Astrocyte of the spinal cord (primary cell): ENCODE data around the gene ISY1.
A peak's percentile ranks its signal among the peaks of the same experiment; 100 is the strongest.
"Not testable (repeated sequence)": the region's sequence is repeated elsewhere in the genome, so short reads cannot be mapped to it uniquely, and the experiment has no call there.

Experiments
- DNase-seq: peaks from one replicate; pipeline ENCODE4 v3.0.0; 2011; ENCODE audit warnings: low read depth, low spot score
- H3K4me3 ChIP-seq: 2 replicates; pipeline ENCODE4 v1.5.1; 2011; ENCODE audit warnings: low read depth, mild to moderate bottlenecking, low read length, moderate library complexity
- in situ Hi-C: cut with HindIII; loops from 2 replicates; pipeline ENCODE4 v1.10.0; 2017; ENCODE audit warnings: low sequenced_read_pairs
- TF ChIP-seq, protein P1 (sequence below): IDR thresholded peaks from 2 replicates; pipeline ENCODE4 v1.5.1; 2012; ENCODE audit warnings: low read depth, mild to moderate bottlenecking, low read length, inconsistent platforms

ISY1 gene

DNA sequence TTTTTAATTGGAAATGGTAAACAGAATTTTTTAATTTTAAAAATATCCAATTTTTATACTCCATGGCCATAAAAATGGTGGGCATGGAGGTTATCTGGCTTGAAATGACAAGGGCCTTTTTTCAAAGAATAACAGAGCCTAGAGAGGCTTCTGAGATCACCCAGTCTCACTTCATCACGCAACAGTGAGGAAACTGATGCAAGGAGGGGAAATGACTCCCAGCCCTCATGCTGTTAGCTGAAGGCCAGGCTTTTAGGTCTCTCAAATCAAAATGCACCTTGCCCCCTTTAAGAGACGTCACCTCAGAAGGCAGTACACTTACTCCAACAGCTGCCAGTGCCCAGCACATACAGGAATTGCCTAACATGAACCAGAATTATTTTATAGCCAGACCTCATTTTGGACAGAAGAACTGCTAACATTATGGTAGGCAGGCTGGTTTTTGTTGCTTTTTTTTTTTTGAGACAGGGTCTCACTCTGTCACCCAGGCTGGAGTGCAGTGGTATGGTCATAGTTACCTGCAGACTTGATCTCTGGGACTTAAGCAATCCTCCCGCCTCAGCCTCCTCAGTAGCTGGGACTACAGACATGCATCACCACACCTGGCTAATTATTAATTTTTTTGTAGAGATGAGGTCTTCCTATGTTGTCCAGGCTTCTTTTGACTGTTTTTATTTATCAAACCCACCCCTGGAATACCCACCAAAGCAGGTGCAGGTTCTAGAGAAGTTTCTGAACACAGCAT lies 48.4 kb downstream of the ISY1 start:
- DNase-seq = peak; percentile 68
- in situ Hi-C loops = no loop called here
- H3K4me3 ChIP-seq = no peak overlapping the region

DNA sequence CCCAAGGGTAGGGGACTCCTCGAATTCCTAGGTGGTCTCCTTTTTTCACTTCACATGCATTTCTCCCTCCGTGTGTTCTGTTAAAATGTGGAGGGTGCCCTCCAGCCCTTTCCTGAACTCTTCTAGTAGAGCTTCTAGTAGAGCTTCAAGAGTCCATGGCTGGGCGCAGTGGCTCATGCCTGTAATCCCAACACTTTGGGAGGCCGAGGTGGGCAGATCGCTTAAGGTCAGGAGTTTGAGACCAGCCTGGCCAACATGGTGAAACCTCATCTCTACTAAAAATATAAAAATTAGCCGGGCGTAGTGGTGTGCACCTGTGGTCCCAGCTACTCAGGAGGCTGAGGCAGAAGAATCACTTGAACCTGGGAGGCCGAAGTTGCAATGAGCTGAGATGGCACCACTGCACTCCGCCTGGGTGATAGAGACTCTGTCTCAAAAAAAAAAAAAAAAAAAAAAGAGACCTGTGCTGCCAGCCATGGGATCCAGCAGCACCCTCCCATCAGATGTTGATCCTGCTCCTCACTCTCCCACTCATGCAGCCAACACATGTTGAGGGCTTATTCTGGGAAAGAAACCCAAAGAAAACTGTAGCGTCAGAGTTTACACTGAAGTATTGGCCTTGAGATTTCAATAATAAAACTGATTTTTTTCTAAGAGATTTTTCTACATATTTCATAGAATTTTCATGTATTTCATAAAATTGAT lies 49.6 kb downstream of the ISY1 start:
- in situ Hi-C loops, DNase-seq, H3K4me3 ChIP-seq: not testable (repeated sequence)

More for the DNA sequence above, 48.4 kb downstream of the ISY1 start:
- TF ChIP-seq, protein P1, sequence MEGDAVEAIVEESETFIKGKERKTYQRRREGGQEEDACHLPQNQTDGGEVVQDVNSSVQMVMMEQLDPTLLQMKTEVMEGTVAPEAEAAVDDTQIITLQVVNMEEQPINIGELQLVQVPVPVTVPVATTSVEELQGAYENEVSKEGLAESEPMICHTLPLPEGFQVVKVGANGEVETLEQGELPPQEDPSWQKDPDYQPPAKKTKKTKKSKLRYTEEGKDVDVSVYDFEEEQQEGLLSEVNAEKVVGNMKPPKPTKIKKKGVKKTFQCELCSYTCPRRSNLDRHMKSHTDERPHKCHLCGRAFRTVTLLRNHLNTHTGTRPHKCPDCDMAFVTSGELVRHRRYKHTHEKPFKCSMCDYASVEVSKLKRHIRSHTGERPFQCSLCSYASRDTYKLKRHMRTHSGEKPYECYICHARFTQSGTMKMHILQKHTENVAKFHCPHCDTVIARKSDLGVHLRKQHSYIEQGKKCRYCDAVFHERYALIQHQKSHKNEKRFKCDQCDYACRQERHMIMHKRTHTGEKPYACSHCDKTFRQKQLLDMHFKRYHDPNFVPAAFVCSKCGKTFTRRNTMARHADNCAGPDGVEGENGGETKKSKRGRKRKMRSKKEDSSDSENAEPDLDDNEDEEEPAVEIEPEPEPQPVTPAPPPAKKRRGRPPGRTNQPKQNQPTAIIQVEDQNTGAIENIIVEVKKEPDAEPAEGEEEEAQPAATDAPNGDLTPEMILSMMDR = no peak

DNA sequence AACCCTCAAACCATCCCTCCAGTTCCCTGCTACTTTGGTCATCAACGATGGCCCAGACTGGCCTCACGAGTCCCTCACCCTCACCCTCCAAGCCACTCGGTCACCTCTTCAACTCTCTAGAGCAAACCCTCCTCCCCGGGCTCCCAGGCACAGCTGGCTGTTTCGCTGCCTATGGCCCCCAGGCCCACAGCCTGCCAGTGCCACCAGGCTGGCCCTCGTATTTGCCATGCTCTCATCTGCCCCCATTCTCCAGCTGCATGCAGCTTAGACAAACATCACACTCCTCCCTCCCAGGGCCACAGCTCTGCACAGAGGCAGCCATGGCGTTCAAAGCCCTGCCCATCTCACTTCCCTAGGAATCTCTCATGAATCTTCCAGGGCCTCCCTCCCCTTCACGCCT lies 53.1 kb downstream of the ISY1 start:
- TF ChIP-seq, protein P1 = no peak
- no peak overlapping the region for H3K4me3 ChIP-seq
- no peak for DNase-seq
- in situ Hi-C loops = no loop called here

DNA sequence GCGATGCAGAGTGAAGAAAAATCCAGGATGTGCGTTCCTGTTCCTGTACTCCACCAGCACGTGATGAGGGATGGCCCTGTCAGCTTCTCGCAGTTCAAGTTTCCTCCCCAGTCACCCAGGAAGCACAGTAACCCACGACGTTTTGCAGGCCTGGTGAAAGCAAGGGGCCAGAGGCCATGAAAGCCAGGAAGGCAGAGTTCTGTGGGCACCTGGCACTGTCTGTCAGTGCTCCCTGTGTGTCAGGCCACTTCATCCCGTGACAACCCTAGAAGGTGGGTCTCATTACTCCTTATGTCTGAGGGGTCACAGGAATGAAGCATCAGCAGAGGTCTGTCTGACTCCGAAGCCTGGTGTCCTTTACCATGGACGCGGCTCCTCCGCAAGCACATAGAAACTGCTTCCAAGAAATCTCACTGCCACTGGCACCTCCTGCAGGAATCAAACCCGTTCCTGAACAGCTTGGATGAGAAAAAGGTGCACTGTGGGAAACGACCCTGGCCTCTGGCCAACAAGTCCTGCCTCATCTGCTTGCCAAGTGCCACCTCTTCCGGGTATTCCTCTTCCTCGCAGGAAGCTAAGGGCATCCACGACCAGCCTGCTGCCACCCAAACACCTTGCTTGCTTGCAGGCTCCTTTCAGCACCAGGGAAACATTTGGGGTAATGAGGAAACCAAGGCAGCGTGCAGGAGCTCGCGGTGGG lies 53.8 kb downstream of the ISY1 start:
- in situ Hi-C loops = no loop called here
- H3K4me3 ChIP-seq = no peak overlapping the region
- TF ChIP-seq, protein P1 = no peak
- no peak for DNase-seq

DNA sequence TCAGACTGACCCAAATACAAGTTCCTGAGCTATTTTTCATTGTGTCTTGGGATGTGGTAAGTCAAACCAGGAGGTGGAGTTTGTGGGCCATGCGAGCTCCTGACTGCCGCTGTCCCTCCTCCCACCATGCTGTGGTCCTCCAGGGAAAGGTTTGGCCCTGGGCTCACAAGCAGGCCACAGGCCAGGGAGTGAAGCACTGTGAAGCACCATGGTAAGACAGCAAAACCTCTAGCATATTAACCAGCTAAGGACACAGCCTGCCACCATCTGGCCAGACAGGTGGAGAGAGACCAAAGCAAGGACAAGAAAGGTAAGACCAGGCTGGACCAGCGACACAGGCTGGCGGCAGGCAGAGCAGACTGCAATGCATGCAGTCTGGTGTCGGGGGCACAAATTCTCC lies 54.5 kb downstream of the ISY1 start:
- in situ Hi-C loops = no loop called here
- TF ChIP-seq, protein P1 = no peak
- no peak overlapping the region for H3K4me3 ChIP-seq

DNA sequence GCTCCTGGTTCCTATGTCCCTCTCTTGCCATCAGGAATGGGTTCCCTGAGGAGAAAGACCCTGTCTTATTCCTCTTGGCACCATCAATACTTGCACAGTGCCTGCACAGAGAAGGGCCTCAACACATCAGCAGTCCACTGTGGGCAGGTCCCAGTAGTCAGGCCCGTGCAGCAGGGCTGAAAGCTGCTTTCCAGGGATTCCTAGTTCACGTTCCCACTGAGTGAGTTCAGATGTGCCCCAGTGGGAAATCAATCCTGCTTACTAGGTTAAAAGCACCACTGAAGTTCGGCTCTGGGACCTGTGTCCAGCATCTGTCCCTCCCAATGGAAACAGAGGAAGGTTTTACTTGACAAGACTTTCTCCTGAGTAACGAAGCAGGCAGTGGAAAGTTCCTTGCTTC lies 55.0 kb downstream of the ISY1 start:
- DNase-seq = no peak
- TF ChIP-seq, protein P1 = no peak
- H3K4me3 ChIP-seq = no peak overlapping the region
- in situ Hi-C loops = no loop called here

More for the DNA sequence above, 54.5 kb downstream of the ISY1 start:
- DNase-seq = no peak
